OCI-LY1 (cell line): ENCODE data around the gene MED13L.
"Not testable (repeated sequence)": the region's sequence is repeated elsewhere in the genome, so short reads cannot be mapped to it uniquely, and the experiment has no call there.

Experiments
- H2AFZ ChIP-seq: fragments of 200-600 bp; sonication (generic), shearing (Covaris generic); 2 replicates; pipeline ENCODE4 v1.6.0; 2014; ENCODE audit warnings: antibody characterized with exemption, mild to moderate bottlenecking, low read length
- H3F3A ChIP-seq: fragments of 200-600 bp; sonication (generic), shearing (Covaris generic); 2 replicates; pipeline ENCODE4 v1.6.0; 2014; ENCODE audit warnings: mild to moderate bottlenecking, antibody characterized with exemption, low read length, moderate library complexity; ENCODE audit not compliant: insufficient read depth
- H3K27ac ChIP-seq: fragments of 200-600 bp; sonication (generic); 2 replicates; pipeline ENCODE4 v1.5.1; 2014; ENCODE audit warnings: low read length, mixed run types, mild to moderate bottlenecking, low read depth; ENCODE audit not compliant: poor library complexity, severe bottlenecking
- H3K27me3 ChIP-seq: fragments of 200-600 bp; sonication (generic); 2 replicates; pipeline ENCODE4 v1.6.0; 2014; ENCODE audit warnings: antibody characterized with exemption, mild to moderate bottlenecking, low read length, moderate library complexity; ENCODE audit not compliant: insufficient read depth
- H3K36me3 ChIP-seq: fragments of 200-600 bp; sonication (generic); 2 replicates; pipeline ENCODE4 v1.6.1; 2014; ENCODE audit warnings: mild to moderate bottlenecking, antibody characterized with exemption, low read length, moderate library complexity, mixed read lengths; ENCODE audit not compliant: insufficient read depth
- H3K4me1 ChIP-seq: fragments of 200-600 bp; sonication (generic); 2 replicates; pipeline ENCODE4 v1.5.1; 2014; ENCODE audit warnings: mild to moderate bottlenecking, low read length, moderate library complexity; ENCODE audit not compliant: insufficient read depth, severe bottlenecking
- H3K4me2 ChIP-seq: fragments of 200-600 bp; sonication (generic), shearing (Covaris generic); 2 replicates; pipeline ENCODE4 v1.6.1; 2014; ENCODE audit warnings: low read length
- H3K4me3 ChIP-seq: fragments of 200-600 bp; sonication (generic); 2 replicates; pipeline ENCODE4 v1.5.1; 2014; ENCODE audit warnings: low read length, low read depth, mild to moderate bottlenecking, mixed read lengths; ENCODE audit not compliant: poor library complexity, severe bottlenecking
- H3K79me2 ChIP-seq: fragments of 200-600 bp; shearing (Covaris generic); 2 replicates; pipeline ENCODE4 v1.6.1; 2016; ENCODE audit warnings: mixed run types, low read length, mixed read lengths; ENCODE audit not compliant: insufficient read depth
- H3K9ac ChIP-seq: fragments of 200-600 bp; sonication (generic), shearing (Covaris generic); 2 replicates; pipeline ENCODE4 v1.6.1; 2014; ENCODE audit warnings: mild to moderate bottlenecking, low read length, mixed read lengths
- H3K9me2 ChIP-seq: fragments of 200-600 bp; sonication (generic), shearing (Covaris generic); 2 replicates; pipeline ENCODE4 v1.6.1; 2014; ENCODE audit warnings: low read depth, mild to moderate bottlenecking, low read length, mixed read lengths
- H3K9me3 ChIP-seq: fragments of 200-600 bp; shearing (Covaris generic); 2 replicates; pipeline ENCODE4 v1.6.1; 2014; ENCODE audit warnings: low read length, mixed read lengths
- H4K20me1 ChIP-seq: fragments of 200-600 bp; sonication (generic), shearing (Covaris generic); 2 replicates; pipeline ENCODE4 v1.6.0; 2016; ENCODE audit warnings: mild to moderate bottlenecking, low read length; ENCODE audit not compliant: insufficient read depth
- CTCF ChIP-seq: fragments of 200-600 bp; sonication (generic), shearing (Covaris generic); IDR thresholded peaks from 2 replicates; pipeline ENCODE4 v1.5.1; 2017; ENCODE audit warnings: mild to moderate bottlenecking, antibody characterized with exemption, low read length, moderate library complexity, mixed read lengths
- EZH2 ChIP-seq: fragments of 200-600 bp; sonication (generic), shearing (Covaris generic); IDR thresholded peaks from 2 replicates; pipeline ENCODE4 v1.8.0; 2017; ENCODE audit warnings: borderline replicate concordance, mixed run types, mild to moderate bottlenecking, antibody characterized with exemption, low read length, moderate library complexity, mixed read lengths

The MED13L gene

GRCh38 chr12:116242740-116243139 lies 34.8 kb downstream of the MED13L start:
- no peak overlapping the region for H3K9ac ChIP-seq
- no peak overlapping the region for H2AFZ ChIP-seq
- H3F3A ChIP-seq, result no peaks in the 10 kb centered on the region
- no peaks in the 10 kb centered on the region for H3K9me2 ChIP-seq
- no peaks in the 10 kb centered on the region for H4K20me1 ChIP-seq
- H3K4me1 ChIP-seq, result peaks cover 35% of the 10 kb centered on the region
- no peaks in the 10 kb centered on the region for H3K27me3 ChIP-seq
- H3K9me3 ChIP-seq, result no peaks in the 10 kb centered on the region
- H3K36me3 ChIP-seq, result no peaks in the 10 kb centered on the region
- no peak for TF ChIP-seq CTCF
- no peak for TF ChIP-seq EZH2
- no peak overlapping the region for H3K4me2 ChIP-seq
- H3K79me2 ChIP-seq, result peaks cover 38% of the 10 kb centered on the region
- peak overlapping the region; percentile 69 for H3K27ac ChIP-seq
- H3K4me3 ChIP-seq, result no peak overlapping the region

GRCh38 chr12:116241157-116241759 lies 36.2 kb downstream of the MED13L start:
- Histone ChIP-seq H3K9ac (no peak overlapping the region), H3K4me3 (no peak overlapping the region), H3K79me2 (peaks cover 29% of the 10 kb centered on the region), H3K27me3 (no peaks in the 10 kb centered on the region), H2AFZ (no peak overlapping the region), H3K27ac (no peak overlapping the region), H3K9me3 (no peaks in the 10 kb centered on the region), H3K36me3 (no peaks in the 10 kb centered on the region), H3K4me2 (no peak overlapping the region), H3K4me1 (peaks cover 44% of the 10 kb centered on the region), H3K9me2 (no peaks in the 10 kb centered on the region), H3F3A (no peaks in the 10 kb centered on the region), H4K20me1 (no peaks in the 10 kb centered on the region)
- TF ChIP-seq EZH2 (no peak), CTCF (no peak)

- not testable (repeated sequence) for H3K9ac ChIP-seq, H3K36me3 ChIP-seq, H3K4me2 ChIP-seq, H3K4me3 ChIP-seq, H2AFZ ChIP-seq, H3K27ac ChIP-seq, H3K9me2 ChIP-seq, H3K27me3 ChIP-seq, H3F3A ChIP-seq, H4K20me1 ChIP-seq, H3K9me3 ChIP-seq
- peaks cover 26% of the 10 kb centered on the region for H3K4me1 ChIP-seq
- peaks cover 20% of the 10 kb centered on the region for H3K79me2 ChIP-seq
Observed at GRCh38 chr12:116238570-116239119, 38.8 kb downstream of the MED13L start.

- H3K79me2 ChIP-seq, result peaks cover 20% of the 10 kb centered on the region
- H3K4me2 ChIP-seq, result no peak overlapping the region
- H3K9me3 ChIP-seq, result no peaks in the 10 kb centered on the region
- no peaks in the 10 kb centered on the region for H3F3A ChIP-seq
- H3K4me3 ChIP-seq, result no peak overlapping the region
- no peak overlapping the region for H2AFZ ChIP-seq
- H3K4me1 ChIP-seq, result peaks cover 21% of the 10 kb centered on the region
- no peak overlapping the region for H3K27ac ChIP-seq
- no peaks in the 10 kb centered on the region for H3K27me3 ChIP-seq
- no peaks in the 10 kb centered on the region for H3K36me3 ChIP-seq
- TF ChIP-seq CTCF (no peak), EZH2 (no peak)
- no peaks in the 10 kb centered on the region for H4K20me1 ChIP-seq
- H3K9ac ChIP-seq, result no peak overlapping the region
- no peaks in the 10 kb centered on the region for H3K9me2 ChIP-seq
Observed at GRCh38 chr12:116238149-116238548, 39.3 kb downstream of the MED13L start.
